Transverse colon (tissue), 4 donors: Measurements from ENCODE around the gene MACROD1. TPM values are rescaled to one million over a fixed set of nuclear protein-coding genes. Genes with fewer than 3 reads are reported as not detected.

Source experiments
- DNase-seq: peaks from one replicate; pipeline ENCODE4 v3.0.0-alpha.2; 2019
- H3K27ac ChIP-seq, 4 donors: fragments of 200-600 bp; sonication (generic); 2 replicates each; pipeline ENCODE4 v1.5.1; 2016 to 2018; ENCODE audit warnings: inconsistent platforms in 4 of 4
- H3K27me3 ChIP-seq: fragments of 200-600 bp; sonication (generic); 2 replicates; pipeline ENCODE4 v1.5.1; 2017; ENCODE audit warnings: inconsistent platforms
- H3K36me3 ChIP-seq, 4 donors: fragments of 200-600 bp; sonication (generic); 2 replicates each; pipeline ENCODE4 v1.5.1; 2017 to 2019; ENCODE audit warnings: inconsistent platforms in 4 of 4
- H3K4me1 ChIP-seq, 4 donors: fragments of 200-600 bp; sonication (generic); 2 replicates each; pipeline ENCODE4 v1.5.1; 2017 to 2020; ENCODE audit warnings: inconsistent platforms in 4 of 4
- H3K4me3 ChIP-seq, 4 donors: fragments of 200-600 bp; sonication (generic); 1 replicate in 1 of 4; 2 replicates in 3 of 4; pipeline versions ENCODE4 v1.5.1 to v1.6.1; 2017 to 2019; ENCODE audit warnings: inconsistent platforms in 4 of 4
- H3K9me3 ChIP-seq, 2 donors: fragments of 200-600 bp; sonication (generic); 2 replicates each; pipeline ENCODE4 v1.5.1; 2017 to 2019; ENCODE audit warnings: inconsistent platforms in 2 of 2
- EP300 ChIP-seq: sonication (generic); formaldehyde crosslinking; IDR thresholded peaks from one replicate; pipeline ENCODE4 v1.6.1; 2017; ENCODE audit warnings: antibody characterized with exemption, low read depth
- POLR2A ChIP-seq: fragments of 450-650 bp; IDR thresholded peaks from one replicate; pipeline ENCODE4 v1.6.1; 2016; ENCODE audit warnings: antibody characterized with exemption, mild to moderate bottlenecking, moderate library complexity
- POLR2AphosphoS5 ChIP-seq, 3 donors: sonication (generic); formaldehyde crosslinking; IDR thresholded peaks; one replicate each; pipeline ENCODE4 v1.6.1; 2016; ENCODE audit warnings: antibody characterized with exemption in 3 of 3
- WGBS, 2 donors: methylation state at CpG; one replicate each; pipeline ENCODE4 v1.1.5; 2018; ENCODE audit warnings: low coverage in 1 of 2; 5-methylcytosine and 5-hydroxymethylcytosine counted together
- in situ Hi-C, 4 donors: fragments of 200-750 bp; cut with MboI; loops; one replicate each; pipeline versions ENCODE4 v1.15.0 to v1.15.1; 2017; ENCODE audit warnings: low sequenced_read_pairs in 3 of 4, low pct_ligation_motif_present in 1 of 4, low pct_unique_long_range_greater_than_20kb in 1 of 4
- intact Hi-C: fragments of 100-400 bp; cut with DNase I; formaldehyde crosslinking; loops from one replicate; pipeline ENCODE4 v1.15.1; 2023; ENCODE audit warnings: low total_unique reads
- total RNA-seq, 4 donors: library from RNA; depleted of rRNA; stranded (reverse); fragments of >200 nt; gene quantifications; one replicate each; pipeline ENCODE4 v1.1.0, GENCODE V29; 2016
- TF ChIP-seq, protein P1 (sequence below), 5 experiments: fragments of 200-600 bp in 3 of 5; fragments of 450-650 bp in 2 of 5; sonication (generic) in 3 of 5; IDR thresholded peaks; 1 replicate in 2 of 5; 2 replicates in 3 of 5; pipeline ENCODE4 v1.5.1; 2016 to 2017; ENCODE audit warnings: antibody characterized with exemption in 5 of 5, inconsistent platforms in 3 of 5, mild to moderate bottlenecking in 2 of 5, moderate library complexity in 1 of 5

The MACROD1 gene
- total RNA-seq, 4 donors from 2014 or later: 42.9 to 50.7 (median 50.1) TPM

DNA sequence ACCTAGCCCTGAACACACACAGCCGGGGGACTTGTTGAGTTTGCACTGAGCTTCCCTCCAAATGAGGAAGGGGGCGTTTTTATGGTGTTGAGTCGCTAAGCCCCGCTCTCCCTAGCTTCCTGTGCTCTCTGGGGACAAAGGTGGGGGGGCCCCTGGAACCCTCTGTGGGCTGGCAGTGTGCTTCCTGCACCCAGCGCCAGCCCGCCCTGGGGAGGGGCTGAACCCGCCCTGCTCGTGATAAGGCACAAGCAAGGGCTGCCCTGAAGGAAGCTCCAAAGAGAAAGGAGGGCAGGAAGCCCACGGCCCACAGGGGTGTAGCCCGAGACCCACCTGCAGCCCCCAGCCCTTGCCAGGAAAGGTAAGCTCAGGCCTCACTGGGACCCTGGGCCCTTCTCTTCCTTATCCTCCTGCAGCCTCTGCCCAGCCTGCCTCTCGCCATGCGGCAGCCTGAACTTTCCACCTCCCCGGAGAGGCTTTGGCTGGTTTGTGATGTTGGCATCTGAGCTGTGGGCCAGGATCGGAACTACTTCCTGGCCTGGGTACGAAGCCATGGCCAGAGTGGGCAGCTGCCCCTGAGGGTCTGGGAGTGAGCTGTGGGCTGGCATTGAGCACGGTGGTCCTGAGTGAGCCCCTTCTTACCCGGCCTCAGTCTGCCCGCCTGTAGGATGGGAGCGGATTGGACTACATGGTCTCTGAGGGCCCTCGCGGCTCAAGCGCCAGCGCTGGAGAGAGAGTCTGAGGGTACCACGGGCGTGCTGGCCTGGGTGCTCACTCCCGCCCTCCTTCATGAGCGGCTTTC lies 40.7 kb upstream of the MACROD1 start, which contains the start of gene FERMT3:
FERMT3 (plus strand) TSS at position 265 of the 799 bp plus-strand sequence. CDS start 644 bp downstream, outside the sequence.
- TF ChIP-seq POLR2AphosphoS5 (IDR thresholded peaks at IDR 0.05) (peak in 2 of 3 donors; percentile 56 to 63), EP300 (no peak), POLR2A (peak; percentile 52)
- TF ChIP-seq, protein P1, sequence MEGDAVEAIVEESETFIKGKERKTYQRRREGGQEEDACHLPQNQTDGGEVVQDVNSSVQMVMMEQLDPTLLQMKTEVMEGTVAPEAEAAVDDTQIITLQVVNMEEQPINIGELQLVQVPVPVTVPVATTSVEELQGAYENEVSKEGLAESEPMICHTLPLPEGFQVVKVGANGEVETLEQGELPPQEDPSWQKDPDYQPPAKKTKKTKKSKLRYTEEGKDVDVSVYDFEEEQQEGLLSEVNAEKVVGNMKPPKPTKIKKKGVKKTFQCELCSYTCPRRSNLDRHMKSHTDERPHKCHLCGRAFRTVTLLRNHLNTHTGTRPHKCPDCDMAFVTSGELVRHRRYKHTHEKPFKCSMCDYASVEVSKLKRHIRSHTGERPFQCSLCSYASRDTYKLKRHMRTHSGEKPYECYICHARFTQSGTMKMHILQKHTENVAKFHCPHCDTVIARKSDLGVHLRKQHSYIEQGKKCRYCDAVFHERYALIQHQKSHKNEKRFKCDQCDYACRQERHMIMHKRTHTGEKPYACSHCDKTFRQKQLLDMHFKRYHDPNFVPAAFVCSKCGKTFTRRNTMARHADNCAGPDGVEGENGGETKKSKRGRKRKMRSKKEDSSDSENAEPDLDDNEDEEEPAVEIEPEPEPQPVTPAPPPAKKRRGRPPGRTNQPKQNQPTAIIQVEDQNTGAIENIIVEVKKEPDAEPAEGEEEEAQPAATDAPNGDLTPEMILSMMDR (IDR thresholded peaks at IDR 0.05): no peak
- H3K27me3 ChIP-seq: no peaks in the 10 kb centered on the region
- WGBS, 2 donors: 43% methylated on average over 23 of the region's 27 CpGs; no CpG with 5 or more reads in 1 of the 2 donors
- H3K4me3 ChIP-seq: peak within 1 kb of the TSS in 3 of 4 donors; percentile 12 to 52 (median 34)
- peaks cover 7 to 38% (median 34%) of the 10 kb centered on the region in 4 donors for H3K4me1 ChIP-seq
- H3K36me3 ChIP-seq: peaks cover 0 to 20% (median 9%) of the 10 kb centered on the region in 4 donors
- peak; percentile 90 for DNase-seq
- H3K9me3 ChIP-seq: no peaks in the 10 kb centered on the region
- peak within 1 kb of the TSS; percentile 73 to 85 (median 80) for H3K27ac ChIP-seq
- in situ Hi-C loops: loop anchor here in 1 of 4 donors (10.0 kb wide), 1 partner anchor 88 kb away; the partner anchor contains the start of gene KCNK4
- intact Hi-C loops: no loop called here

DNA sequence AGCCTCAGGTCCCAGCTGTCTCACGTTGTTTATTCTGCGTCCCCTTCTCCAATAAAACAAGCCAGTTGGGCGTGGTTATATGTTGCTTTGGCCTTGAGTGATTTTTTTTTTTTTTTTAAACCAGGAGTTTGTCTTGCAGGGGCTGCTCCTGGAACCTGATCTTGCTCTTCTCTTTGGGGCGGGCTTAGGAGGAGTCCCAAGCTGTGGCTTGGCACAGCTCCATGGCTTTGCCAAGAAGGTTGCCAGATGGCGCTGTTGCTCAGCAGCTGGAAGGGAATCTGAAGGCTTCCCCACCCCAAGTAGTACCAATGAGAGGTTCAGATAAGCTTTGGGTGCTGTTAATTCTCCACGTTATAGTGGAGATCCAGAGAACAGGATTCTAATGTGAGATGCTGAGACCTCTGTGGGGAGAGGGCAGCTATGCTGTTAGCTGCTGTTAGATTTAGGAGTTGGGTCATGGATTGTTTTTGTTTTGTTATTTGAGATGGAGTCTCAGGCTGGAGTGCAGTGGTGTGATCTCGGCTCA lies 38.6 kb upstream of the MACROD1 start:
- no peak overlapping the region for H3K4me3 ChIP-seq
- TF ChIP-seq, protein P1 (IDR thresholded peaks at IDR 0.05): peak; percentile 64 to 84 (median 73)
- TF ChIP-seq POLR2AphosphoS5 (IDR thresholded peaks at IDR 0.05) (peak in 2 of 3 donors; percentile 74 to 77), EP300 (no peak)
- intact Hi-C loops (no loop called here), in situ Hi-C loops (loop anchor here (5.0 to 10.0 kb wide), 3 partner anchors 90 to 98 kb away; partner anchors contain the start of genes CATSPERZ (in 2 of the 4) and KCNK4 (in 1 of the 4))
- H3K9me3 ChIP-seq: no peaks in the 10 kb centered on the region
- H3K27ac ChIP-seq: peak overlapping the region; percentile 73 to 85 (median 80)
- peaks cover 7 to 38% (median 34%) of the 10 kb centered on the region in 4 donors for H3K4me1 ChIP-seq
- H3K36me3 ChIP-seq: peaks cover 0 to 38% (median 16%) of the 10 kb centered on the region in 4 donors
- peak; percentile 93 for DNase-seq
- H3K27me3 ChIP-seq: no peaks in the 10 kb centered on the region
- 25% methylated on average over 7 of the region's 7 CpGs; no CpG with 5 or more reads in 1 of the 2 donors for WGBS, 2 donors

DNA sequence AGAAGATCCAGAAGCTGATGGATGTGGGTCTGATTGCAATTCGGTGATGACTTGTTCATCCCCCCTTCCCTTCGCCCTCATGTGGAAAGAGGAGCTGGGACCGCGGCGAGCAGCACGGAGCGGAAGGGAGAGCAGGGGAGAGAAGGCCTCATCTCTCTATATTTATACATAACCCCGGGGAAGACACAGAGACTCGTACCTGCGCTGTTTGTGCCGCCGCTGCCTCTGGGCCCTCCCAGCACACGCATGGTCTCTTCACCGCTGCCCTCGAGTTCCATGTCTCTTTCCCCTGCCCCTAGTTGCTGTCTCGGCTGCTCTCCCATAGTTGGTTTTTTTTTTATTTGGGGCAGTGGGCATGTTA lies 38.1 kb upstream of the MACROD1 start:
- no peak for DNase-seq
- Histone ChIP-seq H3K4me3 (no peak overlapping the region), H3K27ac (no peak overlapping the region), H3K27me3 (no peaks in the 10 kb centered on the region), H3K36me3 (peaks cover 0 to 39% (median 18%) of the 10 kb centered on the region in 4 donors), H3K9me3 (no peaks in the 10 kb centered on the region), H3K4me1 (peaks cover 7 to 38% (median 34%) of the 10 kb centered on the region in 4 donors)
- WGBS, 2 donors: 78 to 84% methylated on average over 10 to 16 of the region's 16 CpGs
- intact Hi-C loops (no loop called here), in situ Hi-C loops (loop anchor here (5.0 to 10.0 kb wide), 3 partner anchors 91 to 98 kb away; partner anchors contain the start of genes CATSPERZ (in 2 of the 4) and KCNK4 (in 1 of the 4))
- TF ChIP-seq, protein P1 (IDR thresholded peaks at IDR 0.05): no peak
- TF ChIP-seq POLR2AphosphoS5 (IDR thresholded peaks at IDR 0.05): no peak
- no peak for TF ChIP-seq POLR2A
- TF ChIP-seq EP300: no peak
